BLaER1 treated with 17β-estradiol and CSF1 and Interleukin-3, amounts not matched to agents 10 nM and 100 nM (cell line): Measurements from ENCODE around the gene RANBP6.
"Not testable (repeated sequence)": the region's sequence is repeated elsewhere in the genome, so short reads cannot be mapped to it uniquely, and the experiment has no call there.

ENCODE experiments used
- H3K27ac ChIP-seq, 11 experiments: shearing (Covaris generic); formaldehyde crosslinking; 2 replicates each; pipeline ENCODE4 v1.8.1; 2022
- H3K27me3 ChIP-seq, 11 experiments: shearing (Covaris generic); formaldehyde crosslinking; 2 replicates each; pipeline ENCODE4 v1.8.1; 2022
- H3K36me3 ChIP-seq, 11 experiments: shearing (Covaris generic); formaldehyde crosslinking; 2 replicates each; pipeline ENCODE4 v1.8.1; 2022
- H3K4me1 ChIP-seq, 10 experiments: shearing (Covaris generic); formaldehyde crosslinking; 2 replicates each; pipeline ENCODE4 v1.8.1; 2022
- H3K4me2 ChIP-seq, 11 experiments: shearing (Covaris generic); formaldehyde crosslinking; 2 replicates each; pipeline ENCODE4 v1.8.1; 2022
- H3K4me3 ChIP-seq, 10 experiments: shearing (Covaris generic); formaldehyde crosslinking; 2 replicates each; pipeline ENCODE4 v1.8.1; 2022
- H3K9ac ChIP-seq, 11 experiments: shearing (Covaris generic); formaldehyde crosslinking; 2 replicates each; pipeline ENCODE4 v1.8.1; 2022
- H3K9me3 ChIP-seq, 11 experiments: shearing (Covaris generic); formaldehyde crosslinking; replicated peaks in 1 of 11; 2 replicates each; pipeline ENCODE4 v1.8.1; 2022
- H4K20me1 ChIP-seq, 11 experiments: shearing (Covaris generic); formaldehyde crosslinking; 2 replicates each; pipeline ENCODE4 v1.8.1; 2022
- Cebpa-rat ChIP-seq, 11 experiments: shearing (Covaris generic); IDR thresholded peaks; 2 replicates each; pipeline ENCODE4 v1.8.1; 2022

Gene RANBP6

GRCh38 chr9:6015278-6016157 is at the start of gene RANBP6:
Gene RANBP6, minus strand, starts transcription at chr9:6015624. Its CDS starts 17 bp downstream, at chr9:6015607.
- peaks cover 0 to 17% (median 0%) of the 10 kb centered on the region in 11 experiments; a peak in 3 of 22 replicates for H3K9me3 ChIP-seq
- H3K4me2 ChIP-seq, result peak within 1 kb of the TSS; percentile 83 to 92 (median 89)
- H3K27ac ChIP-seq, result peak within 1 kb of the TSS; percentile 33 to 85 (median 78); a peak in 21 of 22 replicates
- H3K9ac ChIP-seq, result peak within 1 kb of the TSS; percentile 72 to 87 (median 83)
- no peaks in the 10 kb centered on the region for H3K27me3 ChIP-seq
- no peak for TF ChIP-seq Cebpa-rat (IDR thresholded peaks at IDR 0.05)
- H3K4me3 ChIP-seq, result peak within 1 kb of the TSS; percentile 61 to 92 (median 80)
- peaks cover 0 to 10% (median 0%) of the 10 kb centered on the region in 11 experiments; a peak in 5 of 22 replicates for H4K20me1 ChIP-seq
- H3K4me1 ChIP-seq, result peaks cover 34 to 50% (median 45%) of the 10 kb centered on the region in 10 experiments
- H3K36me3 ChIP-seq, result peaks cover 15 to 41% (median 31%) of the 10 kb centered on the region in 11 experiments; a peak in 21 of 22 replicates

DNA sequence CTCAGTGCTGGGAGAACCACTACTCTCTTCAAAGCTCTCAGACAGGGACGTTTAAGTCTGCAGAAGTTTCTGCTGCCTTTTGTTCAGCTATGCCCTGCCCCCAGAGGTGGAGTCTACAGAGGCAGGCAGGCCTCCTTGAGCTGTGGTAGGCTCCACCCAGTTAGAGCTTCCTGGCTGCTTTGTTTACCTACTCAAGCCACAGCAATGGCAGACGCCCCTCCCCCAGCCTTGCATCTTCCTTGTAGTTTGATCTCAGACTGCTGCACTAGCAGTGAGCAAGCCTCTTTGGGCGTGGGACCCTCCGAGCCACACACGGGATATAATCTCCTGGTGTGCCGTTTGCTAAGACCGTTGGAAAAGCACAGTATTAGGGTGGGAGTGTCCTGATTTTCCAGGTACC is 47.7 kb upstream of the RANBP6 start:
- not testable (repeated sequence) for H3K9ac ChIP-seq, H3K27ac ChIP-seq, H4K20me1 ChIP-seq, H3K4me1 ChIP-seq, H3K4me3 ChIP-seq, H3K4me2 ChIP-seq, H3K27me3 ChIP-seq, H3K36me3 ChIP-seq
- H3K9me3 ChIP-seq, result peaks cover 7 to 16% (median 11%) of the 10 kb centered on the region in 11 experiments; a peak in 17 of 22 replicates

GRCh38 chr9:6055666-6056065 is 40.2 kb upstream of the RANBP6 start:
- Histone ChIP-seq H3K27me3 (no peaks in the 10 kb centered on the region), H3K9me3 (no peaks in the 10 kb centered on the region), H4K20me1 (no peaks in the 10 kb centered on the region), H3K36me3 (no peaks in the 10 kb centered on the region), H3K4me2 (no peak overlapping the region), H3K9ac (no peak overlapping the region), H3K27ac (no peak overlapping the region; a peak in 1 of 22 replicates), H3K4me3 (no peak overlapping the region), H3K4me1 (0 out of 20 replicates have a peak, but pooled peaks cover 0 to 4% (median 0%) of the 10 kb centered on the region in 10 experiments)
- no peak for TF ChIP-seq Cebpa-rat (IDR thresholded peaks at IDR 0.05)

DNA sequence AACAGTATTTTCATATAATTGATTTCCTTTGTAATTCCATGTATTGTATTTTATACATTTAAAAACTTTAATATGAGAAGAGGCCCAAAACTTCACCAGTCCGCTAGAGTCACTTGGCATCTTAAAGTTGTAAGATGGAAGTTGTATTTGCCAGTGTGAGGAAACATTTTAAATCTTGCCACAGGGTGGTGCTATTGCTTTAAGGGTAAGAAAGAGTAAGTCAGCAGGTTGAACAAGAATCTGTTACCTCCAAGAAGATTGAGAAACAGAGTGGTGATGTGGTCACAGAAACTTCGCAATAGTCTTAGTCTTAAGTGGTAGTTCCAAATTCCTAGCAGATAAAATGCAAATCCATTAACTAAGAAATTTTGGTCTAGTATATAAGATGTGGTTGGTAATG is 39.8 kb upstream of the RANBP6 start:
- H3K27me3 ChIP-seq, result no peaks in the 10 kb centered on the region
- H3K27ac ChIP-seq, result no peak overlapping the region
- H3K4me1 ChIP-seq, result 0 out of 20 replicates have a peak, but pooled peaks cover 0 to 4% (median 0%) of the 10 kb centered on the region in 10 experiments
- no peaks in the 10 kb centered on the region for H3K9me3 ChIP-seq
- H4K20me1 ChIP-seq, result no peaks in the 10 kb centered on the region
- H3K36me3 ChIP-seq, result no peaks in the 10 kb centered on the region
- no peak overlapping the region for H3K9ac ChIP-seq
- peak in 1 of 11 experiments; percentile 45; a peak in 2 of 22 replicates for TF ChIP-seq Cebpa-rat (IDR thresholded peaks at IDR 0.05)
- H3K4me3 ChIP-seq, result no peak overlapping the region
- H3K4me2 ChIP-seq, result no peak overlapping the region

GRCh38 chr9:6054280-6055099 is 39.1 kb upstream of the RANBP6 start:
- TF ChIP-seq Cebpa-rat (IDR thresholded peaks at IDR 0.05), result no peak
- Histone ChIP-seq H3K4me3 (no peak overlapping the region), H3K9me3 (no peaks in the 10 kb centered on the region), H3K4me1 (0 out of 20 replicates have a peak, but pooled peaks cover 0 to 4% (median 0%) of the 10 kb centered on the region in 10 experiments), H3K27me3 (no peaks in the 10 kb centered on the region), H3K4me2 (no peak overlapping the region), H3K36me3 (no peaks in the 10 kb centered on the region), H3K27ac (no peak overlapping the region), H3K9ac (no peak overlapping the region), H4K20me1 (no peaks in the 10 kb centered on the region)

DNA sequence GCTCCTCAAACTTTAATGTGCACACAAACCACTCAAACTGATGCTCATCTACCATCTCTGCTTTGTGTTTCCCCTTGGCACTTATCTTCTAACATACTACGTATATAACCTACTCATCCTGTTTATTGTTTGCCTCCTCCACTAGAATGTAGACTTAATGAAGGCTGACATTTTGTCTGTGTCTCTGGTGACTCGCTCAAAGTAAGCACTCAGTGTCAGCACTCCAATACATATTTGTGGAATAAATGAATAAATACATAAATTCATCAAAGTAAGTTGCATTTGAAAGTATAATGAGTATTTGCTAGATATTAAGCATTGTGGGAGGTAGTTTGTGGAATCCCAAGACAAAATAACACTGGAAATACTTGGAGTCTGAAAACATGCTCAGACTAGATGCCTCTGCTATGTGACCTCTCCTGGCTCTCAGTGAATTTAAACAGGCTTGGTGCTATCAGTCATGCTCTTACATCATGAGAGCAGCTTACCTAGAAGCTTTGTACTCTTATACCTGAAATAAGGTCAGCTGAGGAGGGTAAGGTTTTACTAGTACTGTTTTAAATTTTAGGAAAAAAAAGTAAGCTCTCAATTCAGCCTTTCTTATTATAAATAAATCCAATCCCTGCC is 37.0 kb upstream of the RANBP6 start:
- Histone ChIP-seq H3K4me3 (no peak overlapping the region), H3K9me3 (no peaks in the 10 kb centered on the region), H3K9ac (no peak overlapping the region), H4K20me1 (no peaks in the 10 kb centered on the region), H3K36me3 (no peaks in the 10 kb centered on the region), H3K27me3 (no peaks in the 10 kb centered on the region), H3K4me2 (no peak overlapping the region), H3K27ac (no peak overlapping the region), H3K4me1 (0 out of 20 replicates have a peak, but pooled peaks cover 0 to 4% (median 0%) of the 10 kb centered on the region in 10 experiments)
- TF ChIP-seq Cebpa-rat (IDR thresholded peaks at IDR 0.05), result no peak

GRCh38 chr9:6051511-6051950 is 36.1 kb upstream of the RANBP6 start:
- no peak overlapping the region; a peak in 1 of 22 replicates for H3K4me2 ChIP-seq
- H3K4me1 ChIP-seq, result 0 out of 20 replicates have a peak, but pooled peaks cover 0 to 4% (median 0%) of the 10 kb centered on the region in 10 experiments
- no peaks in the 10 kb centered on the region for H3K27me3 ChIP-seq

GRCh38 chr9:6049798-6050197 is 34.4 kb upstream of the RANBP6 start:
- H4K20me1 ChIP-seq, result no peaks in the 10 kb centered on the region
- H3K36me3 ChIP-seq, result no peaks in the 10 kb centered on the region
- H3K9ac ChIP-seq, result no peak overlapping the region
- no peaks in the 10 kb centered on the region for H3K9me3 ChIP-seq
- 0 out of 20 replicates have a peak, but pooled peaks cover 0 to 4% (median 0%) of the 10 kb centered on the region in 10 experiments for H3K4me1 ChIP-seq
- no peak overlapping the region for H3K4me3 ChIP-seq
- no peak overlapping the region for H3K27ac ChIP-seq
- no peaks in the 10 kb centered on the region for H3K27me3 ChIP-seq
- no peak for TF ChIP-seq Cebpa-rat (IDR thresholded peaks at IDR 0.05)
- no peak overlapping the region for H3K4me2 ChIP-seq

More at GRCh38 chr9:6051511-6051950, 36.1 kb upstream of the RANBP6 start:
- Histone ChIP-seq H3K9me3 (no peaks in the 10 kb centered on the region), H4K20me1 (no peaks in the 10 kb centered on the region), H3K27ac (no peak overlapping the region), H3K36me3 (no peaks in the 10 kb centered on the region), H3K4me3 (no peak overlapping the region), H3K9ac (no peak overlapping the region)
- TF ChIP-seq Cebpa-rat (IDR thresholded peaks at IDR 0.05), result no peak
